K562 (cell line): ENCODE results near the gene PIK3C2G. TPM values are rescaled to one million over a fixed set of nuclear protein-coding genes. Genes with fewer than 3 reads are reported as not detected.

Source experiments
- ATAC-seq: fragments of 200-7000 bp; cut with Tn5 transposase; 3 replicates; pipeline ENCODE4 v1.9.1; 2020; ENCODE audit warnings: moderate library complexity
- BruUV-seq: library from RNA; stranded (reverse); fragments of 400-500 nt; replicated peaks from 2 replicates; lab custom pipeline; 2021; lab: Mats Ljungman, UMichigan
- CTCF ChIA-PET: fragments of 300-600 bp; formaldehyde crosslinking; extraction: SDS; loops from one replicate; lab custom pipeline; 2021; ENCODE audit warnings: low intra/inter-chr PET ratio; lab: Yijun Ruan, JAX
- POLR2A ChIA-PET: fragments of 300-600, 350-650 bp; sonication (Branson Sonifier 250); formaldehyde crosslinking; extraction: SDS; loops from one replicate; lab custom pipeline; 2021; ENCODE audit warnings: antibody characterized with exemption, inconsistent platforms; lab: Yijun Ruan, JAX
- DNase-seq, 4 experiments: peaks; one replicate each; pipeline versions ENCODE4 v3.0.0 to v3.0.0-alpha.2; 2011 to 2018; ENCODE audit warnings: low spot score in 3 of 4, mixed read lengths in 3 of 4; ENCODE audit errors: extremely low read depth in 1 of 4
- FAIRE-seq: peaks from 2 replicates; lab custom pipeline; 2011; peaks lifted over from hg19 to GRCh38; lab: Jason Lieb, UNC
- H2AFZ ChIP-seq: 2 replicates; pipeline ENCODE4 v1.6.0; 2011; ENCODE audit warnings: low read depth, low read length, control low read depth, inconsistent platforms
- H3K27ac ChIP-seq: fragments of 200-600 bp; 3 replicates; pipeline ENCODE4 v1.8.0; 2011; ENCODE audit warnings: low read depth, mild to moderate bottlenecking, control low read depth, inconsistent platforms, low read length, moderate library complexity, mixed read lengths; ENCODE audit errors: extremely low read depth
- H3K27me3 ChIP-seq, 2 experiments: fragments of 300-600 bp in 1 of 2; 2 replicates in 1 of 2; 3 replicates in 1 of 2; pipeline versions ENCODE4 v1.6.0 to v1.8.0; 2011; ENCODE audit warnings: inconsistent platforms in 2 of 2, low read length in 2 of 2, mild to moderate bottlenecking in 1 of 2, mixed read lengths in 1 of 2, moderate library complexity in 1 of 2; ENCODE audit not compliant: control insufficient read depth in 2 of 2, insufficient read depth in 2 of 2
- H3K36me3 ChIP-seq: fragments of 300-600 bp; 3 replicates; pipeline ENCODE4 v1.8.0; 2011; ENCODE audit warnings: mild to moderate bottlenecking, low read length, inconsistent platforms; ENCODE audit not compliant: control insufficient read depth, insufficient read depth
- H3K4me1 ChIP-seq, 2 experiments: fragments of 200-600 bp in 1 of 2; replicated peaks in 1 of 2; 2 replicates in 1 of 2; 3 replicates in 1 of 2; pipeline versions ENCODE4 v1.5.1 to v1.8.0; 2011; ENCODE audit warnings: inconsistent platforms in 2 of 2, low read length in 2 of 2, mild to moderate bottlenecking in 1 of 2, mixed read lengths in 1 of 2, moderate library complexity in 1 of 2; ENCODE audit not compliant: control insufficient read depth in 2 of 2, insufficient read depth in 2 of 2
- H3K4me2 ChIP-seq: 2 replicates; pipeline ENCODE4 v1.6.1; 2011; ENCODE audit warnings: low read length, control low read depth, inconsistent platforms, mixed read lengths; ENCODE audit not compliant: insufficient read depth
- H3K4me3 ChIP-seq: fragments of 200-600 bp; sonication (generic), shearing (Covaris generic); 2 replicates; pipeline ENCODE4 v1.5.1; 2016; ENCODE audit warnings: control low read depth, inconsistent platforms
- H3K79me2 ChIP-seq: fragments of 200-600 bp; 3 replicates; pipeline ENCODE4 v1.8.0; 2011; ENCODE audit warnings: low read length, inconsistent platforms; ENCODE audit not compliant: control insufficient read depth, insufficient read depth
- H3K9ac ChIP-seq, 2 experiments: 2 replicates each; pipeline versions ENCODE4 v1.6.0 to v1.6.1; 2011; ENCODE audit warnings: low read depth in 2 of 2, low read length in 2 of 2, control low read depth in 1 of 2, inconsistent platforms in 1 of 2, mild to moderate bottlenecking in 1 of 2, mixed read lengths in 1 of 2; ENCODE audit not compliant: insufficient read depth in 1 of 2
- H3K9me1 ChIP-seq: one replicate; pipeline ENCODE4 v1.6.0; 2011; ENCODE audit warnings: inconsistent platforms, mild to moderate bottlenecking, low read length, moderate library complexity; ENCODE audit not compliant: control insufficient read depth, insufficient read depth
- H3K9me3 ChIP-seq: replicated peaks from 2 replicates; pipeline ENCODE4 v1.5.1; 2011; ENCODE audit warnings: low read depth, low read length, inconsistent platforms; ENCODE audit not compliant: control insufficient read depth, insufficient read depth
- H4K20me1 ChIP-seq: replicated peaks from 2 replicates; pipeline ENCODE4 v1.6.1; 2011; ENCODE audit warnings: low read length, inconsistent platforms, mixed read lengths; ENCODE audit not compliant: control insufficient read depth, insufficient read depth
- TOE1 ChIP-seq, 2 experiments: fragments of 450-650 bp in 1 of 2; sonication (generic) in 1 of 2; formaldehyde crosslinking in 1 of 2; IDR thresholded peaks; 2 replicates each; pipeline versions ENCODE4 v1.7.1 to v1.8.0; 2016 to 2022; ENCODE audit warnings: borderline replicate concordance in 2 of 2, mild to moderate bottlenecking in 2 of 2, antibody characterized with exemption in 1 of 2, inconsistent platforms in 1 of 2, low read depth in 1 of 2, missing genetic modification reagents in 1 of 2, moderate library complexity in 1 of 2
- WGBS: fragments of 100-300 bp; shearing (Covaris generic); methylation state at CpG from one replicate; pipeline ENCODE4 v1.1.6; 2016; ENCODE audit warnings: low coverage, mixed read lengths; ENCODE audit not compliant: insufficient coverage; ENCODE audit errors: missing lambda C conversion rate; 5-methylcytosine and 5-hydroxymethylcytosine counted together
- in situ Hi-C: fragments of 300-500 bp; cut with MboI; formaldehyde crosslinking; loops from 4 replicates; pipeline ENCODE4 v1.15.0; 2018; ENCODE audit warnings: inconsistent platforms, mixed read lengths
- intact Hi-C: fragments of 100-400 bp; cut with micrococcal nuclease; formaldehyde crosslinking; loops from 2 replicates; pipeline ENCODE4 v1.14.2; 2022
- polyA plus RNA-seq, 8 experiments: library from polyadenylated mRNA; depleted of rRNA in 4 of 8; stranded (reverse) in 5 of 8; unstranded in 3 of 8; fragments of >200 nt; fragmentation: Nextera tagmentation in 2 of 8; fragmentation: Illumina TruSeq in 1 of 8; extraction: Ambion mirVana in 2 of 8; extraction: Trizol in 1 of 8; gene quantifications; 2 replicates each; pipeline versions ENCODE4 v1.2.1 to v1.2.3, GENCODE V29; 2011 to 2014; ENCODE audit warnings: inconsistent platforms in 1 of 8, missing spikeins in 1 of 8
- total RNA-seq, 7 experiments: library from RNA; depleted of rRNA in 6 of 7; stranded (reverse); fragments of >200 nt in 6 of 7; fragmentation: Illumina TruSeq in 2 of 7; extraction: Trizol in 2 of 7; gene quantifications; 2 replicates each; pipeline versions ENCODE4 v1.2.1 to v1.2.3, GENCODE V29; 2011 to 2021; ENCODE audit warnings: low replicate concordance in 1 of 7
- TF ChIP-seq, protein P1 (sequence below): fragments of 150-350 bp; conservative IDR thresholded peaks from 2 replicates; pipeline ENCODE4 v1.6.1; 2014; ENCODE audit warnings: low read length

PIK3C2G gene
- total and polyA plus RNA-seq, 9 of the 15 experiments (the other 6 are each of a cell fraction or from before 2014, with no cell fraction given), result not detected

DNA sequence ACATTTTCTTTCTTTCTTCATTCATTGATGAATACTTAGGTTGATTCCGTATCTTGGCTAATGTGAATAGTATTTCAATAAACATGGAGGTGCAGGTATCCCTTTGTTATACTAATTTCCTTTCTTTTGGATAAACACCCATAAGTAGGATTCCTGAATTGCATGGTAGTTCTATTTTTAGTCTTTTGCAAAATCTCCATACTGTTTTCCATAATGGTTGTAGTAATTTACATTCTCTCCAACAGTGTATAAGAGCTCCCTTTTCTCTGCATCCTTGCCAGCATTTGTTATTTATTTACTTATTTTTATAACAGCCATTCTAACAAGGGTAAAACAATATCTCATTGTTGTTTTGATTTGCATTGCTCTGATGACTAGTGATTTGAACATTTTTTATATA, 36.6 kb downstream of the PIK3C2G start (continued):
- no peak for TF ChIP-seq TOE1 (IDR thresholded peaks at IDR 0.05; ENCODE audit: borderline replicate concordance)
- no peak for TF ChIP-seq TOE1 (CRISPR knock-in tag; IDR thresholded peaks at IDR 0.05; ENCODE audit: borderline replicate concordance, low read depth)
- TF ChIP-seq, all 486 proteins: peak for 0

DNA sequence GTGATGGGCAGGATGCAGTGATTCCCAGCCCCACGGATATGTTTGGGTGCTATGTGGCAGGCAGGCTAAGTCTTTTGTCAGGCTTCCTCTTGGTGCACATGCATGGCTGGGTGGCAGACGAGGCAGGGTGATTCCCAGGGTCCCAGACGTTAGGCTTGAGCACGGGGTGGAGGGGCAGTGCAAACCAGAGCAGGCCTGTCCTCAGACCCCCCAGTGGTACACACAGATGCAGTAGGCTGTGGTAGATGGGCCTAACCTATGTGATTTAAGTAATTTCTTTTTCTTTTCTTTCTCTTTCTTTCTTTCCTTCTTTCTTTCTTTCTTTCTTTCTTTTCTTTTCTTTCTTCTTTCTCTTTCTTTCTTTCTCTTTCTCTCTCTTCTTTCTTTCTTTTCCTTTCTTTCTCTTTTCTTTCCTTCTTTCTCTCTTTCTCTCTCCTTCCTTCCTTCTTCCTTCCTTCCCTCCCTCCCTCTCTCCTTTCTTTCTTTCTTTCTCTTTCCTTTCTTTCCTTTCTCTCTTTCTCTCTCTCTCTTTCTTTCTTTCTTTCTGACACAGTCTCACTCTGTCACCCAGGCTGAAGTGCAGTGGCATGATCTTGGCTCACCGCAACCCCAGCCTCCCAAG, 41.6 kb downstream of the PIK3C2G start:
- H3K27me3 ChIP-seq, result no peaks in the 10 kb centered on the region
- H3K9ac ChIP-seq, result no peak overlapping the region
- in situ Hi-C loops (no loop called here), intact Hi-C loops (no loop called here)
- H4K20me1 ChIP-seq, result no peaks in the 10 kb centered on the region
- no peak overlapping the region for H3K4me2 ChIP-seq
- no peak for DNase-seq
- WGBS, result 6% methylated on average over 4 of the region's 5 CpGs
- H3K36me3 ChIP-seq, result no peaks in the 10 kb centered on the region
- H2AFZ ChIP-seq, result no peak overlapping the region
- ATAC-seq, result no peak
- CTCF ChIA-PET, result no interaction called here
- H3K79me2 ChIP-seq, result no peaks in the 10 kb centered on the region
- H3K9me1 ChIP-seq, result no peaks in the 10 kb centered on the region
- no TSS peak for BruUV-seq
- H3K4me1 ChIP-seq, result no peaks in the 10 kb centered on the region
- no peak for FAIRE-seq
- no peaks in the 10 kb centered on the region for H3K9me3 ChIP-seq
- POLR2A ChIA-PET, result no interaction called here
- TF ChIP-seq, protein P1, sequence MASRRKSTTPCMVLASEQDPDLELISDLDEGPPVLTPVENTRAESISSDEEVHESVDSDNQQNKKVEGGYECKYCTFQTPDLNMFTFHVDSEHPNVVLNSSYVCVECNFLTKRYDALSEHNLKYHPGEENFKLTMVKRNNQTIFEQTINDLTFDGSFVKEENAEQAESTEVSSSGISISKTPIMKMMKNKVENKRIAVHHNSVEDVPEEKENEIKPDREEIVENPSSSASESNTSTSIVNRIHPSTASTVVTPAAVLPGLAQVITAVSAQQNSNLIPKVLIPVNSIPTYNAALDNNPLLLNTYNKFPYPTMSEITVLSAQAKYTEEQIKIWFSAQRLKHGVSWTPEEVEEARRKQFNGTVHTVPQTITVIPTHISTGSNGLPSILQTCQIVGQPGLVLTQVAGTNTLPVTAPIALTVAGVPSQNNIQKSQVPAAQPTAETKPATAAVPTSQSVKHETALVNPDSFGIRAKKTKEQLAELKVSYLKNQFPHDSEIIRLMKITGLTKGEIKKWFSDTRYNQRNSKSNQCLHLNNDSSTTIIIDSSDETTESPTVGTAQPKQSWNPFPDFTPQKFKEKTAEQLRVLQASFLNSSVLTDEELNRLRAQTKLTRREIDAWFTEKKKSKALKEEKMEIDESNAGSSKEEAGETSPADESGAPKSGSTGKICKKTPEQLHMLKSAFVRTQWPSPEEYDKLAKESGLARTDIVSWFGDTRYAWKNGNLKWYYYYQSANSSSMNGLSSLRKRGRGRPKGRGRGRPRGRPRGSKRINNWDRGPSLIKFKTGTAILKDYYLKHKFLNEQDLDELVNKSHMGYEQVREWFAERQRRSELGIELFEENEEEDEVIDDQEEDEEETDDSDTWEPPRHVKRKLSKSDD, result no peak
- H3K4me3 ChIP-seq, result no peak overlapping the region
- no peak overlapping the region for H3K27ac ChIP-seq
